Natural killer cell (primary cell): ENCODE results near the gene CADM1. TPM values are rescaled to one million over a fixed set of nuclear protein-coding genes. Genes with fewer than 3 reads are reported as not detected.

Source experiments
- ATAC-seq, 3 donors: fragments of 150-1000 bp in 2 of 3; fragments of 200-7000 bp in 1 of 3; cut with Tn5 transposase; 1 replicate in 1 of 3; 2 replicates in 2 of 3; pipeline ENCODE4 v1.10.0; 2021; ENCODE audit warnings: mild to moderate bottlenecking in 2 of 3, moderate library complexity in 2 of 3
- DNase-seq, 2 donors: peaks; one replicate each; pipeline versions ENCODE4 v3.0.0 to v3.0.0-alpha.2; 2013 to 2021; ENCODE audit warnings: mixed read lengths in 1 of 2
- H3K27ac ChIP-seq: one replicate; pipeline ENCODE4 v1.5.1; 2013; ENCODE audit warnings: mild to moderate bottlenecking, low read length
- H3K27me3 ChIP-seq: one replicate; pipeline ENCODE4 v1.6.1; 2013; ENCODE audit warnings: low read length; ENCODE audit not compliant: control insufficient read depth, insufficient read depth
- H3K36me3 ChIP-seq: one replicate; pipeline ENCODE4 v1.6.1; 2013; ENCODE audit warnings: low read length; ENCODE audit not compliant: control insufficient read depth, insufficient read depth
- H3K4me1 ChIP-seq: one replicate; pipeline ENCODE4 v1.6.1; 2013; ENCODE audit warnings: low read length; ENCODE audit not compliant: control insufficient read depth, insufficient read depth
- H3K4me3 ChIP-seq: one replicate; pipeline ENCODE4 v1.5.1; 2013; ENCODE audit warnings: low read length
- H3K9me3 ChIP-seq: one replicate; pipeline ENCODE4 v1.6.1; 2013; ENCODE audit warnings: low read length; ENCODE audit not compliant: control insufficient read depth, insufficient read depth
- H3K27ac Mint-ChIP-seq, 2 donors: one replicate each; pipeline ENCODE4 v1.8.0; 2022; ENCODE audit warnings: mild to moderate bottlenecking in 2 of 2, mixed read lengths in 2 of 2, moderate library complexity in 1 of 2
- H3K27me3 Mint-ChIP-seq, 2 donors: one replicate each; pipeline ENCODE4 v1.8.0; 2022; ENCODE audit warnings: low read depth in 2 of 2, mixed read lengths in 2 of 2
- H3K36me3 Mint-ChIP-seq: one replicate; pipeline ENCODE4 v1.8.0; 2022; ENCODE audit warnings: mixed read lengths
- H3K4me1 Mint-ChIP-seq, 2 donors: one replicate each; pipeline ENCODE4 v1.8.0; 2022; ENCODE audit warnings: mixed read lengths in 2 of 2
- H3K4me3 Mint-ChIP-seq: one replicate; pipeline ENCODE4 v1.8.0; 2022; ENCODE audit warnings: mild to moderate bottlenecking, moderate library complexity, mixed read lengths
- H3K9me3 Mint-ChIP-seq, 2 donors: one replicate each; pipeline ENCODE4 v1.8.0; 2022; ENCODE audit warnings: mixed read lengths in 2 of 2
- WGBS: methylation state at CpG from one replicate; pipeline ENCODE4 v1.1.7; 2013; ENCODE audit warnings: missing lambda C conversion rate; ENCODE audit not compliant: insufficient coverage; 5-methylcytosine and 5-hydroxymethylcytosine counted together
- intact Hi-C: fragments of 100-400 bp; cut with micrococcal nuclease; formaldehyde crosslinking; loops from one replicate; pipeline ENCODE4 v1.14.2; 2022
- total RNA-seq, 4 donors: library from RNA; stranded (reverse); fragments of 120-200 nt in 1 of 4; gene quantifications; one replicate each; pipeline versions ENCODE4 v1.2.3 to v1.2.4, GENCODE V29; 2013 to 2022
- TF ChIP-seq, protein P1 (sequence below): fragments of 200-600 bp; IDR thresholded peaks from one replicate; pipeline ENCODE4 v1.8.0; 2022; ENCODE audit warnings: antibody characterized with exemption

CADM1 gene
- total RNA-seq, 3 donors from 2014 or later (not counting 1 experiment from before 2014, with no cell fraction given), result 3.2 to 4.2 (median 3.9) TPM

- Mint-ChIP-seq H3K9me3 (no peaks in the 10 kb centered on the region), H3K27ac (no peak overlapping the region), H3K27me3 (peaks cover 0 to 8% of the 10 kb centered on the region in 2 donors), H3K4me3 (no peak overlapping the region), H3K4me1 (no peaks in the 10 kb centered on the region), H3K36me3 (no peaks in the 10 kb centered on the region)
- Histone ChIP-seq H3K4me3 (no peak overlapping the region), H3K27me3 (no peaks in the 10 kb centered on the region), H3K36me3 (no peaks in the 10 kb centered on the region), H3K9me3 (no peaks in the 10 kb centered on the region), H3K4me1 (no peaks in the 10 kb centered on the region), H3K27ac (no peak overlapping the region)
- intact Hi-C loops, result no loop called here
- no peak for ATAC-seq
- TF ChIP-seq, protein P1, sequence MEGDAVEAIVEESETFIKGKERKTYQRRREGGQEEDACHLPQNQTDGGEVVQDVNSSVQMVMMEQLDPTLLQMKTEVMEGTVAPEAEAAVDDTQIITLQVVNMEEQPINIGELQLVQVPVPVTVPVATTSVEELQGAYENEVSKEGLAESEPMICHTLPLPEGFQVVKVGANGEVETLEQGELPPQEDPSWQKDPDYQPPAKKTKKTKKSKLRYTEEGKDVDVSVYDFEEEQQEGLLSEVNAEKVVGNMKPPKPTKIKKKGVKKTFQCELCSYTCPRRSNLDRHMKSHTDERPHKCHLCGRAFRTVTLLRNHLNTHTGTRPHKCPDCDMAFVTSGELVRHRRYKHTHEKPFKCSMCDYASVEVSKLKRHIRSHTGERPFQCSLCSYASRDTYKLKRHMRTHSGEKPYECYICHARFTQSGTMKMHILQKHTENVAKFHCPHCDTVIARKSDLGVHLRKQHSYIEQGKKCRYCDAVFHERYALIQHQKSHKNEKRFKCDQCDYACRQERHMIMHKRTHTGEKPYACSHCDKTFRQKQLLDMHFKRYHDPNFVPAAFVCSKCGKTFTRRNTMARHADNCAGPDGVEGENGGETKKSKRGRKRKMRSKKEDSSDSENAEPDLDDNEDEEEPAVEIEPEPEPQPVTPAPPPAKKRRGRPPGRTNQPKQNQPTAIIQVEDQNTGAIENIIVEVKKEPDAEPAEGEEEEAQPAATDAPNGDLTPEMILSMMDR, result no peak
- 98% methylated on average over 3 of the region's 3 CpGs for WGBS
- DNase-seq, result no peak
Measured at GRCh38 chr11:115342142-115342541, 162.1 kb downstream of the CADM1 start.

GRCh38 chr11:115340874-115341273 lies 163.3 kb downstream of the CADM1 start:
- Mint-ChIP-seq H3K27me3 (peaks cover 0 to 10% of the 10 kb centered on the region in 2 donors), H3K36me3 (no peaks in the 10 kb centered on the region), H3K4me3 (no peak overlapping the region), H3K4me1 (no peaks in the 10 kb centered on the region), H3K9me3 (no peaks in the 10 kb centered on the region), H3K27ac (no peak overlapping the region)
- no peak for ATAC-seq
- DNase-seq, result no peak
- TF ChIP-seq, protein P1, result no peak
- H3K9me3 ChIP-seq, result no peaks in the 10 kb centered on the region
- WGBS, result 100% methylated on average over 2 of the region's 3 CpGs
- H3K4me1 ChIP-seq, result no peaks in the 10 kb centered on the region
- no peaks in the 10 kb centered on the region for H3K27me3 ChIP-seq
- no peaks in the 10 kb centered on the region for H3K36me3 ChIP-seq
- H3K27ac ChIP-seq, result no peak overlapping the region
- intact Hi-C loops, result no loop called here
- no peak overlapping the region for H3K4me3 ChIP-seq

DNA sequence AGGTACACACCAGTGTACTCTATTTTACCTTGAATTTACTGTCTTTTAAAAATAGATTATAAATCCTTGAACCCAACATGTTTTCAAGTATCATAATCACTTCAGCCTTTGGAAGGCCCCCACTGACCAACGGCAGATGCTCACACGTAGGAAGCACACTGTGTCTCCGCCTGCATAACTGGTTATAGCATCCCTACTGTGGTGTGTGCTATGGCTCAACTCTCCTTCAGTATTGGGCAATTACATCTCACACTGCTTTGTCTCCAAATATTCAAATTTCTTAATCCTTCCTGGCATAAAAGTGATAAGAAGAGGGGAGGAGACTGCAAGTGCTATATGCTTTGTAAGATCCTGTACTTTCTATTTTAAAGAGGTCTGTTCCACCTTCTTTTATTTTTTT lies 165.7 kb downstream of the CADM1 start:
- Histone ChIP-seq H3K4me1 (no peaks in the 10 kb centered on the region), H3K27ac (no peak overlapping the region), H3K9me3 (no peaks in the 10 kb centered on the region), H3K36me3 (no peaks in the 10 kb centered on the region), H3K4me3 (no peak overlapping the region), H3K27me3 (no peaks in the 10 kb centered on the region)
- Mint-ChIP-seq H3K4me1 (no peaks in the 10 kb centered on the region), H3K27ac (no peak overlapping the region), H3K9me3 (no peaks in the 10 kb centered on the region), H3K27me3 (peaks cover 0 to 6% of the 10 kb centered on the region in 2 donors), H3K4me3 (no peak overlapping the region), H3K36me3 (no peaks in the 10 kb centered on the region)
- no peak for DNase-seq
- ATAC-seq, result no peak
- TF ChIP-seq, protein P1, result no peak
- 75% methylated on average over 3 of the region's 3 CpGs for WGBS
- intact Hi-C loops, result no loop called here
